T-helper 2 cell (primary cell): ENCODE data around the gene SSU72.
"Not testable (repeated sequence)": the region's sequence is repeated elsewhere in the genome, so short reads cannot be mapped to it uniquely, and the experiment has no call there.

Source experiments
- DNase-seq, 5 experiments: peaks; one replicate each; pipeline versions ENCODE4 v3.0.0 to v3.0.0-alpha.2; 2012 to 2022

Gene SSU72

DNA sequence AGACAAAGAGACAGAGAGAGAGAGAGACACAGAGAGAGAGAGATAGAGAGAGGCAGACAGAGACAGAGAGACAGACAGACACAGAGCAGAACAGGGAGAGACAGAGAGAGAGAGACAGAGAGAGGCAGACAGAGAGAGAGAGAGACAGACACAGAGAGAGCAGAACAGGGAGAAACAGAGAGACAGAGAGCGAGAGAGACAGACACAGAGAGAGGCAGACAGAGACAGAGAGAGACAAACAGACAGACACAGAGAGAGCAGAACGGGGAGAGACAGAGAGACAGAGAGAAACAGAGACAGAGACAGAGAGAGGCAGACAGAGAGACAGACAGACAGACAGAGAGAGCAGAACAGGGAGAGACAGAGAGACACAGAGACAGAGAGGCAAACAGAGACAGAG is 20.7 kb upstream of the SSU72 start:
- DNase-seq: not testable (repeated sequence)

- no peak for DNase-seq
Measured at GRCh38 chr1:1594602-1595260, 20.1 kb upstream of the SSU72 start.

DNA sequence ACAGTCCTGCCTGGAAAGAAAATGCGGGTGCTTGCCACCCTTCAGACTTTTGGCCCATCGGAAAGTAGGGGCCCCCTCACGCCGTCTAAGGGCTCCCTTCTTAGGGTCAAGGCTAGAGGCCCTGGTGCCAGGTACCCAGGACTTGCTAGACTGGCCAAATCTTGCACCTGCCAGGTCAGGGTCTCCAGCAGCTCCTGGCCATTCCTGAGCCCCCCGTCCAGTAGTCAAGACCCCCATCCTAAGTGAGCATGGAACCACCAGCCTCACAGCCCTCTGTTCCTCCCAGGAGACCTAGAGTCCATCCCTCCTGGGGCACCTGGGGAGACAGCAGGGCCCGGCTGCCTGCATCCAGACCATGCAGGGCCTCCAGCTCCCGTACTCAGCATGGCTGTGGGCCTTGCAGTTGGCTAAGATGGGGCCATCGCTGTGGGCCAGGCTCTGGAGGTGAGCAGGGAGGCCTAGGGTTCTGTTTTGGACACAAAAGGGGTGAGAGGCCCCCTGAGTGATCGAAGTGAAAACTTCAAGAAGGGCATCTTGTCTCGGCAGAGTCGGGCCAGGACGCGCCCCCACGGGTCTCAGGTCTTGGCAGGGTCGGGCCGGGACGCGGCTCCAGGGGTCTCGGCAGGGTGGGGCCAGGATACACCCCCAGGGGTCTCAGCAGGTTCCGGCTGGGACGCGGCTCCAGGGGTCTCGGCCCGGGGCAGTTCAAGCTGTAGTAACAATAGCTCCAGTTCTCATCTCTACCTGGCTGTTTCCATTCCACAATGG is 19.4 kb upstream of the SSU72 start:
- DNase-seq: no peak

- no peak for DNase-seq
Measured at GRCh38 chr1:1591452-1591851, 16.8 kb upstream of the SSU72 start.

DNA sequence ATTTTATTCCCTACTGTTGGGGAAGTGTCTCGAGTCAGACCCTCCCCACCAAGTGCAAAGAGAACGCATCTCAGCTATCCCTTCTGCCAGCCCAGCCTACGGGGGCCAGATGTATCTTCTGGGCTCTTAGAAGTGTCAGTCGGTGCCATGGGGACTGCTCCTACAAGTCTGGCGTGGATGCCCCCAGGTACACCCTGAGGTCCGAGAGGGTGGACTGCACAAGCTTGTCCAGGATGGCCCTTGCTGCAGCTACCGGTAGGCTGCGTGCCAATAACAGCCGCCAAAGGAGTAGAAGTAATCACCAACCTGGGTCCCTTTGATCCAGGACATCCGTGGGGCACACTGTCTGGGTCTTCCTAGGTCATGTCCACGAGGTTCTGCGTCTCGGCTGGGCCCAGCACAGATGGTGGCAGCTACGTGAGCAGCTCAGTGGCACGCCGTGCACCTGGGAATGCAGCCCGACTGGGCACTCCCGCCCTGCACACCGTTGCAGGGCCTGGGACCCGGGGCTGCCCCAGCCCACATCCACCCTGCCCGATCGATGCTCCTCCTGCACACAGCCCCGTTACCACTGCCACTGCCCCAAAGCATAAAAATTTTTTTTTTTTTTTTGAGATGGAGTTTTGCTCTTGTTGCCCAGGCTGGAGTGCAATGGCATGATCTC is 8.8 kb upstream of the SSU72 start:
- no peak for DNase-seq

DNA sequence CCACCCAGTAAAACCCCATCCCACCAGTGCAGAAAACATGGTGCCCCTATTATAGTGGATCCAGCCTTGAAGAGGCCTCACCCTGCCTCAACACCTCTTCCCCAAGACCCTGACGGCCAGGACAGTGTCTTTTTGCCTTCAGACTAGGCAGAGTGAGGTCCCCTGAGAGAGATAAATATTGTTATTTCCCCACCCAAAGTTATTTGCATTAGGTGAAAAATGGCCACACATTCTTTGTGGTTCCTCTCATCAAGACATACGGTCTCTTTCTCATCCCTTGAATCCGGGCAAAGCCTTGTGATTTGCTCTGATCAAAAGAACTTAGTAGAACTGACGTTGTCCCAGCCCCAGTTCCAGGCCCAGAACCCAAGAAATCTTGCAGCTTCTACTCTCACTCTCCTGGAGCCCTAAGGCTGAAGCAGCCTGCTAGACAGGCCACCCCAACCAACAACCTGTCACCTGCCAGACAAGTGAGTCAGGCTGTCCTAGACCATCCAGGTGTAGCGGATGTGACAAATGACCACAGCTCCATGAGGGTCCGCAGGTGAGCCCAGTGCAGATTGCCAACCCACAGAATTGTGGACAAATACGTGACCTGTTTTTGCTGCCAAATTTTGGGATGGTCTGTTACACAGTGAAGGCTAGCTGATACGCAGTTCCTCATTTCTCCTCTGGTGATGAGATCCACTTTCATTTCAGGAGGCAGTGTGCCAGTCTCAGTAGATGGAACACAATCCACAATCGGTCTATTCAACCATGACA is 8.1 kb upstream of the SSU72 start:
- no peak for DNase-seq

- DNase-seq: no peak
Measured at GRCh38 chr1:1578371-1578940, 3.8 kb upstream of the SSU72 start.

DNA sequence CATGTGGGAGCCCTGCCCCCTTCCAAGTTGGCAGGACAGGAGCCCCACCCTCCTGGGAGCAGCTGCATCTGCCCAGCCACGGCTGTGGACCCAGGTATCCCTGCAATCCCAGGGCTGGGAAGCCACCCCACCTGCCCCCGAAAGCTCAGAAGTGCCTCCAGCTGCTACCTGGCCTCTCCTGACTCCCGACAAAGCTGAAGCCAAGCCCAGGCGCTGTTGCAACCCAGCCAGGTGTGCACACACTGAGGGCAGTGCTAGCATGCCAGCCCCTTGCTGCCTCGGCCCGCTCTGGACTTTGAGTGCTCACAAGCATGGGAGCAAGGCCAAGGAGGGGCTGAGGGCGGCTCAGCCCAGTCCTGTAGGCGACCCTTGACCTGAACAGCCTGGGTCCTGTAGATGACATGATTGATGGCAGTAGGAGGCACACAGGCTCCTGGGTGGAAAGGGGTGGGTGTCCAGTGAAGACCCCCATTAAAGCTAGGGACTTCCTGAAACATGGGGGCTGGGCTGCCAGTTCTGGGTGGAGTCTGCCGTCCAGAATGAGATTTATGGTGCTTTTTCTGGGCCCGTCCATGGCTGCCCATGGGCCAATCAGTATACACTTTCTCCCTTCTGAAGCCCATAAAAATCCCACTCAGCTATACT is 2.8 kb upstream of the SSU72 start:
- no peak for DNase-seq

DNA sequence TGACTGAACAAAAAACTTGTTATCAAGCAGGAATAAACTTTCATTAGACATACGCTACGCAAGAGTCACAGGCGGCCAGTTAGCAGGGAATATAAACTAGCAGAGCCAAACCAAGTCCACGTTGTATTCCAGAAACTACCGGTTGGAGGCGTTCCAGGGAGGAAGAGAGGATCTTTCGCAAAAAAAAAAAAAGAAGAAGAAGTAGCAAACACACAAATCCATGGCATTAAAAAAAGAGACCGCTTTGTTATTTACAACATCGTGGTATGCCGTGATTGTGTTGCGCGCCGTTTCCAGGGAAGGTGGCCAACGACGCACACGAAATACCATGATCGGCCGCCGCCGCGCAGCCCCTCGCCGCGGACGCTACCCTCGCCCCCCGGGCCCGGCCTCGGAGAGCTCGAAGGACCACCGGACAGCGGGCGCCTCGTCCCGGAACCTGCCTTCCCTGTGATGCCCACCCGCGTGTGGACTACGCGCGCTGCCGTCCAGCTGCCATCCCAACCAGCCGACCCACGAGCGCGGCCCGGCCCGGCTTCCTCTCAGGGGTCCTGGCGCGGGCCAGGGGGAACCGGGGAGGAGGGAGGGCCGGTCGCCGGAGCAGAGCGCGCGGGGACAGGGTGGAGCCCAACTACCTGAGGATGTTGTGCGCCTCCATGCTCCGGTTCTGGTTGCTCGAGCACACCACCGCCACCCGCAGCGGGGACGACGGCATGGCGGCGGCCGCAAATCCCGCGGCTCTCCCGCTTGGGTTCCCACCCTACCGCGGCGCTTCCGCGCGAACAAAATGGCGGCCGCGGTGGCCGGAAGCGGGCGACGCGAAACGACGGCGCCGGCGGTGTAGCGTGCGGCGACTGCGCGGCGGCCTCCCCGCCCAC is 581 bp downstream of the SSU72 start:
- DNase-seq: peak; percentile 46 to 88 (median 71)

DNA sequence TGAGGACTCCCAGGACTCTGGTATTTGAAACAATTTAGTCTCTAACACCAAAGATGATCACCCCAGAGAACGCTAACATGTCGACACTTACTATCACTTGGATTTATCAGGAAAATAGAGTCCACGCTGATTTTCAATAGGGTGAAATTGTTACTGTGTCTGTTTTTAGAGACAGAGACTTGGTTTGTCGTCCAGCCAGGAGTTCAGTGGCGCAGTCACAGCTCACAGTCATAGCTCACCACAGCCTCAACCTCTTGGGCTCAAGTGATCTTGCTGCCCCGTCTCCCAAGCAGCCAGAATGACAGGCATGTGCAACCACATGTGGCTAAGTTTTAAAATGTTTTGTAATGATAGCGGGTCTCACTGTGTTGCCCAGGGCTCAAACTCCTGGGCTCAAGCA is 5.3 kb downstream of the SSU72 start:
- DNase-seq: no peak

GRCh38 chr1:1567891-1568291 is 6.8 kb downstream of the SSU72 start:
- DNase-seq: no peak

GRCh38 chr1:1567152-1567875 is 7.3 kb downstream of the SSU72 start:
- DNase-seq: no peak

DNA sequence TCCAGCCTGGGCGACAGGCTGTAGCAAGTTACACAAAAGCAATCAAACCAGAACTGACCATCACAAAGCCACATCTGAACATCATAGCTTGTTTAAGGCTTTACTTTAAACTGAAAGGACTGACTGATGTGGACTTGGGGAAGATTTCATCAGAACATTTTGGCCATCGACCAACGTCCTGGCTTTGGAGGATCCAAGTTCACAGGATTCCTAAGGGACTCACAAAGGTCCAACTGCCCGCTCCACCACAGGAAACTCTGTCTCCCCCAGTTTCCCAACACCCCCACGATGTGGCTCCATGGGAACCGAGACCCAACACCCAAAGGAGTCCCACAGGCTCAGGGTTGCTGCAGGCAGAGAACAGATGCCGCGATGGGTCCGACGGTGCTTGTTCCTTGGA is 9.3 kb downstream of the SSU72 start:
- DNase-seq: no peak

GRCh38 chr1:1564268-1564667 is 10.4 kb downstream of the SSU72 start:
- no peak for DNase-seq

DNA sequence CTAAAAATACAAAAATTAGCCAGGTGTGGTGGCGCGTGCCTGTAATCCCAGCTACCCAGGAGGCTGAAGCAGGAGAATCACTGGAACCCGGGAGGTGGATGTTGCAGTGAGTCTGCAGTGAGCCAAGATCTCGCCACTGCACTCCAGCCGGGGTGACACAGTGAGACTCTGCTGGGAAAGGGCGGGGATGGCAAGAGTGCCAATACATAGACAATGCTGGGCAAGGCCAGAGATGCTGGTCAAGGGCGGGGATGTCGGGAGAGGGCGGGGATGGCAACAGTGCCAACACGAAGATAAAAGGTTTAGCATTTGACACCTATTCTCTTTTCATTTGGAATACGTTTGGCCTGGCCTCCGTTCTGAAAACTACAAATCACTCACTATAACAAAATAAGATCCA is 11.0 kb downstream of the SSU72 start:
- DNase-seq: no peak

DNA sequence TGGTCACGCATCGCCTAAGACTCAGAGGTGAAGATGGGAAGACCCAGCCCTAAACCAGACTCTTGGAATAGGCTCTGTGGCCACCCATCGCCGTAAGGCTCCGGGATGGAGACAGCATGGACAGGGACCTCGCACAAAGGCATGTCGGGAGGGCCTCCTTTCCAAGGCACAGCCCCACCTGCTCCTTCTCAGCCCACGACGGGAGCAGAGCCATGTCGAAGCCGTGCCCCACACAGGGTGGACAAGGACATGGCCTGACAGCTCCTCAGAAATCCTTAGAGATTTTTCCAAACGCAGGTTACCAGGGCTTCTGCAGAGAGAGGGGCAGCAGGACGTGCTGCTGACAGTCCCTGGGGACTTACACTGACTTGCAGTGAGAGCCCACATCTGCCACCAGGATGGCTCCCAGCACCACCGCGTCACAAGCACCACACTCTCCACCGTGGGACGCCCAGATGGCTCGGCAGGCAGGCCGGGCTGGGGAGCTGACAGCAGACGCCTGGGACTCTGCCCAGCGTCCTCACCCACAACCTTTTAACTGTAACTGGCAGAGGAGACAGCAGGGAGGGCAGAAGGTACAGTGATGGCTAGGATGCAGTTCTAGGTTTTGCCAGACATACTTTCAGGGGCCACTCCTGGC is 12.0 kb downstream of the SSU72 start:
- DNase-seq: no peak

GRCh38 chr1:1561801-1562470 is 12.7 kb downstream of the SSU72 start:
- no peak for DNase-seq

- DNase-seq: no peak
Measured at GRCh38 chr1:1560178-1560577, 14.5 kb downstream of the SSU72 start.

- no peak for DNase-seq
Measured at GRCh38 chr1:1559066-1559465, 15.6 kb downstream of the SSU72 start.

- no peak for DNase-seq
Measured at GRCh38 chr1:1558591-1558990, 16.1 kb downstream of the SSU72 start.
